GM12878 (cell line): ENCODE data around the gene EPN3. TPM values are rescaled to one million over a fixed set of nuclear protein-coding genes. Genes with fewer than 3 reads are reported as not detected.

Source experiments
- ATF7 ChIP-seq: fragments of 450-650 bp; IDR thresholded peaks from 2 replicates; pipeline ENCODE4 v1.6.1; 2016; ENCODE audit warnings: low read depth, mild to moderate bottlenecking
- BACH1 ChIP-seq: fragments of 450-650 bp; IDR thresholded peaks from 2 replicates; pipeline ENCODE4 v1.6.1; 2017; ENCODE audit warnings: mild to moderate bottlenecking, borderline replicate concordance
- BMI1 ChIP-seq: fragments of 450-650 bp; IDR thresholded peaks from 2 replicates; pipeline ENCODE4 v1.6.1; 2016; ENCODE audit warnings: mild to moderate bottlenecking, moderate library complexity, borderline replicate concordance
- E2F4 ChIP-seq: IDR thresholded peaks from 2 replicates; pipeline ENCODE4 v1.6.1; 2012; ENCODE audit warnings: low read depth, low read length, improper control_type of control experiment
- EZH2 ChIP-seq: IDR thresholded peaks from 2 replicates; pipeline ENCODE4 v1.6.1; 2012; ENCODE audit warnings: low read depth, mild to moderate bottlenecking, control low read depth, inconsistent platforms, low read length, borderline replicate concordance; ENCODE audit not compliant: control insufficient read depth
- FOS ChIP-seq: IDR thresholded peaks from 3 replicates; pipeline ENCODE4 v1.6.1; 2011; ENCODE audit warnings: borderline replicate concordance; ENCODE audit not compliant: insufficient read length; ENCODE audit errors: extremely low read depth
- FOXM1 ChIP-seq: IDR thresholded peaks from 2 replicates; pipeline ENCODE4 v1.6.1; 2012; ENCODE audit warnings: low read depth, mild to moderate bottlenecking, inconsistent platforms, low read length, moderate library complexity
- GATAD2B ChIP-seq: fragments of 450-650 bp; conservative IDR thresholded peaks from 2 replicates; pipeline ENCODE4 v1.6.1; 2017; ENCODE audit warnings: low read depth, mild to moderate bottlenecking, moderate library complexity
- HDAC2 ChIP-seq: fragments of 200-600 bp; sonication (generic); IDR thresholded peaks from 2 replicates; pipeline ENCODE4 v1.6.1; 2017
- HDAC6 ChIP-seq: fragments of 200-600 bp; sonication (generic); IDR thresholded peaks from one replicate; pipeline ENCODE4 v1.8.0; 2017; ENCODE audit warnings: antibody characterized with exemption; ENCODE audit not compliant: unreplicated experiment
- HDGF ChIP-seq: fragments of 450-650 bp; IDR thresholded peaks from 2 replicates; pipeline ENCODE4 v1.6.1; 2016; ENCODE audit warnings: antibody characterized with exemption
- IRF5 ChIP-seq: fragments of 450-650 bp; IDR thresholded peaks from 2 replicates; pipeline ENCODE4 v1.6.1; 2017; ENCODE audit warnings: borderline replicate concordance
- MXI1 ChIP-seq: fragments of 150-350 bp; IDR thresholded peaks from 2 replicates; pipeline ENCODE4 v1.6.1; 2011; ENCODE audit warnings: low read depth, mild to moderate bottlenecking, inconsistent platforms, low read length, improper control_type of control experiment
- MYC ChIP-seq: IDR thresholded peaks from 2 replicates; pipeline ENCODE4 v1.6.1; 2011; ENCODE audit warnings: mild to moderate bottlenecking, low read length, moderate library complexity, inconsistent platforms; ENCODE audit not compliant: insufficient read depth, insufficient replicate concordance, insufficient read length, severe bottlenecking
- PAX8 ChIP-seq: fragments of 450-650 bp; IDR thresholded peaks from 2 replicates; pipeline ENCODE4 v1.6.1; 2017; ENCODE audit warnings: mild to moderate bottlenecking, moderate library complexity
- PKNOX1 ChIP-seq: fragments of 450-650 bp; IDR thresholded peaks from 2 replicates; pipeline ENCODE4 v1.6.1; 2016; ENCODE audit warnings: mild to moderate bottlenecking
- PML ChIP-seq: IDR thresholded peaks from 2 replicates; pipeline ENCODE4 v1.6.1; 2012; ENCODE audit warnings: low read length, inconsistent platforms
- RELB ChIP-seq: fragments of 450-650 bp; IDR thresholded peaks from 2 replicates; pipeline ENCODE4 v1.6.1; 2017; ENCODE audit warnings: low read depth, mild to moderate bottlenecking, moderate library complexity
- RUNX3 ChIP-seq: IDR thresholded peaks from 2 replicates; pipeline ENCODE4 v1.6.1; 2012; ENCODE audit warnings: low read length, inconsistent platforms
- SKIL ChIP-seq: fragments of 450-650 bp; IDR thresholded peaks from 2 replicates; pipeline ENCODE4 v1.6.1; 2017; ENCODE audit warnings: mild to moderate bottlenecking, low read depth, inconsistent platforms; ENCODE audit not compliant: poor library complexity, severe bottlenecking
- SP1 ChIP-seq: IDR thresholded peaks from one replicate; pipeline ENCODE4 v1.6.1; 2011; ENCODE audit warnings: low read depth, low read length
- SUZ12 ChIP-seq: fragments of 200-600 bp; sonication (generic); IDR thresholded peaks from one replicate; pipeline ENCODE4 v1.6.1; 2018; ENCODE audit warnings: antibody characterized with exemption, mild to moderate bottlenecking; ENCODE audit not compliant: unreplicated experiment
- TCF12 ChIP-seq: IDR thresholded peaks from 2 replicates; pipeline ENCODE4 v1.6.1; 2011; ENCODE audit warnings: low read depth, mild to moderate bottlenecking, low read length
- WRNIP1 ChIP-seq: IDR thresholded peaks from 2 replicates; pipeline ENCODE4 v1.6.1; 2011; ENCODE audit warnings: low read depth, low read length, improper control_type of control experiment, borderline replicate concordance
- YBX1 ChIP-seq: fragments of 450-650 bp; IDR thresholded peaks from 2 replicates; pipeline ENCODE4 v1.6.1; 2016; ENCODE audit warnings: antibody characterized with exemption
- ZNF207 ChIP-seq: fragments of 450-650 bp; IDR thresholded peaks from 2 replicates; pipeline ENCODE4 v1.6.1; 2014; ENCODE audit warnings: antibody characterized with exemption, mild to moderate bottlenecking, borderline replicate concordance
- ZNF622 ChIP-seq: fragments of 450-650 bp; IDR thresholded peaks from 2 replicates; pipeline ENCODE4 v1.6.1; 2017; ENCODE audit warnings: mild to moderate bottlenecking, inconsistent platforms
- polyA plus RNA-seq, 11 experiments: library from polyadenylated mRNA; depleted of rRNA in 4 of 11; unstranded in 6 of 11; stranded (reverse) in 5 of 11; fragments of >200 nt; fragmentation: Nextera tagmentation in 4 of 11; fragmentation: Illumina TruSeq in 1 of 11; extraction: Ambion mirVana in 4 of 11; extraction: Trizol in 1 of 11; gene quantifications; 1 replicate in 1 of 11; 2 replicates in 10 of 11; pipeline versions ENCODE4 v1.2.1 to v1.2.3, GENCODE V29; 2011 to 2016; ENCODE audit warnings: inconsistent platforms in 2 of 11, missing spikeins in 2 of 11, low read depth in 1 of 11
- total RNA-seq, 4 experiments: library from RNA; depleted of rRNA in 3 of 4; stranded (reverse); fragments of >200 nt in 3 of 4; fragmentation: Illumina TruSeq in 1 of 4; extraction: Trizol in 1 of 4; gene quantifications; 2 replicates each; pipeline versions ENCODE4 v1.2.1 to v1.2.3, GENCODE V29; 2013 to 2021

Gene EPN3
- total and polyA plus RNA-seq, 10 of the 15 experiments (the other 5 are each of a cell fraction or from before 2014, with no cell fraction given): 0.04 to 0.07 TPM; not detected in 8

- no peak for TF ChIP-seq WRNIP1
- peak; percentile 76 for TF ChIP-seq ATF7
- peak; percentile 39; the same call in 1 of the 2 replicates for TF ChIP-seq RUNX3
- TF ChIP-seq ZNF622: no peak
- no peak for TF ChIP-seq SUZ12
- TF ChIP-seq PML: no peak
- no peak for TF ChIP-seq HDGF
- no peak for TF ChIP-seq BMI1
- no peak for TF ChIP-seq PAX8
- TF ChIP-seq ZNF207: no peak
- TF ChIP-seq SKIL: peak; percentile 55
- no peak for TF ChIP-seq EZH2
- TF ChIP-seq TCF12: no peak
- no peak for TF ChIP-seq GATAD2B
- no peak for TF ChIP-seq BACH1
- TF ChIP-seq HDAC2: no peak
- TF ChIP-seq HDAC6: no peak
- TF ChIP-seq MXI1: no peak
- TF ChIP-seq FOS: no peak
- TF ChIP-seq SP1: peak; percentile 57
- TF ChIP-seq YBX1: no peak
- peak; percentile 50; the same call in 1 of the 2 replicates for TF ChIP-seq RELB
- no peak for TF ChIP-seq FOXM1
- TF ChIP-seq PKNOX1: no peak
- TF ChIP-seq MYC: no peak
- no peak for TF ChIP-seq E2F4
- no peak for TF ChIP-seq IRF5
Measured at GRCh38 chr17:50511058-50511457, 21.5 kb upstream of the EPN3 start (continued).
